ENCODE measurements around the gene KIF23. TPM values are rescaled to one million over a fixed set of nuclear protein-coding genes. Genes with fewer than 3 reads are reported as not detected.

KIF23 gene
- total and polyA plus RNA-seq, 2 experiments from 2014 or later = 52.9 to 103 TPM

- Histone ChIP-seq H3K27ac (ENCODE audit: low read depth) (no peak overlapping the region), H3K4me3 (peak overlapping the region; percentile 97), H3F3A (replicated peaks; ENCODE audit: low read depth) (peaks cover 30% of the 10 kb centered on the region), H3K4me1 (ENCODE audit: insufficient read depth) (peaks cover 16% of the 10 kb centered on the region), H3K4me2 (peak overlapping the region; percentile 90), H2AFZ (no peak overlapping the region), H3K79me2 (replicated peaks; ENCODE audit: insufficient read depth) (peaks cover 39% of the 10 kb centered on the region), H3K36me3 (ENCODE audit: insufficient read depth) (peaks cover 60% of the 10 kb centered on the region), H3K9me2 (ENCODE audit: insufficient read depth) (no peaks in the 10 kb centered on the region), H4K20me1 (replicated peaks; ENCODE audit: insufficient read depth) (peaks cover 32% of the 10 kb centered on the region), H3K27me3 (ENCODE audit: insufficient read depth) (no peaks in the 10 kb centered on the region)
- Mint-ChIP-seq H3K36me3 (ENCODE audit: low read depth) (peaks cover 63% of the 10 kb centered on the region), H3K4me1 (peaks cover 15% of the 10 kb centered on the region; the same call in 2 of the 3 replicates), H3K4me3 (peak overlapping the region; percentile 100), H3K27me3 (ENCODE audit: insufficient read depth, low read depth, poor library complexity) (peaks cover 2% of the 10 kb centered on the region), H3K27ac (no peak overlapping the region), H3K9me3 (peaks cover 14% of the 10 kb centered on the region; the same call in 2 of the 3 replicates)
- no peak for DNase-seq (ENCODE audit: low spot score)
- TF ChIP-seq ZNF331 (CRISPR knock-in tag; IDR thresholded peaks at IDR 0.05; ENCODE audit: low read depth) (no peak), CTCF (conservative IDR thresholded peaks at IDR 0.05; ENCODE audit: low read depth in 2 of 2) (no peak), EZH2phosphoT487 (IDR thresholded peaks at IDR 0.05; ENCODE audit: unreplicated experiment) (no peak), REST (IDR thresholded peaks at IDR 0.05; ENCODE audit: unreplicated experiment) (no peak), ETS1 (IDR thresholded peaks at IDR 0.05) (no peak), ZNF114 (CRISPR knock-in tag; IDR thresholded peaks at IDR 0.05) (no peak), EZH2 (IDR thresholded peaks at IDR 0.05; ENCODE audit: low read depth, unreplicated experiment) (no peak), JUNB (IDR thresholded peaks at IDR 0.05; ENCODE audit: unreplicated experiment) (no peak), NANOG (IDR thresholded peaks at IDR 0.05; ENCODE audit: borderline replicate concordance) (no peak), STAT1 (IDR thresholded peaks at IDR 0.05; ENCODE audit: unreplicated experiment) (no peak), CREB1 (CRISPR knock-in tag; IDR thresholded peaks at IDR 0.05; ENCODE audit: low read depth) (no peak)
- ATAC-seq = no peak
Measured at GRCh38 chr15:69450968-69451695, 37.0 kb downstream of the KIF23 start.

Data from GM23338 (cell line).